OCI-M2 (cell line): ENCODE measurements around the gene PNRC1.
"Not testable (repeated sequence)": the region's sequence is repeated elsewhere in the genome, so short reads cannot be mapped to it uniquely, and the experiment has no call there.

Experiments used
- DNase-seq: peaks from one replicate; lab custom pipeline; 2025; ENCODE audit not compliant: unreplicated experiment; lab: John Stamatoyannopoulos, UW

The PNRC1 gene

DNA sequence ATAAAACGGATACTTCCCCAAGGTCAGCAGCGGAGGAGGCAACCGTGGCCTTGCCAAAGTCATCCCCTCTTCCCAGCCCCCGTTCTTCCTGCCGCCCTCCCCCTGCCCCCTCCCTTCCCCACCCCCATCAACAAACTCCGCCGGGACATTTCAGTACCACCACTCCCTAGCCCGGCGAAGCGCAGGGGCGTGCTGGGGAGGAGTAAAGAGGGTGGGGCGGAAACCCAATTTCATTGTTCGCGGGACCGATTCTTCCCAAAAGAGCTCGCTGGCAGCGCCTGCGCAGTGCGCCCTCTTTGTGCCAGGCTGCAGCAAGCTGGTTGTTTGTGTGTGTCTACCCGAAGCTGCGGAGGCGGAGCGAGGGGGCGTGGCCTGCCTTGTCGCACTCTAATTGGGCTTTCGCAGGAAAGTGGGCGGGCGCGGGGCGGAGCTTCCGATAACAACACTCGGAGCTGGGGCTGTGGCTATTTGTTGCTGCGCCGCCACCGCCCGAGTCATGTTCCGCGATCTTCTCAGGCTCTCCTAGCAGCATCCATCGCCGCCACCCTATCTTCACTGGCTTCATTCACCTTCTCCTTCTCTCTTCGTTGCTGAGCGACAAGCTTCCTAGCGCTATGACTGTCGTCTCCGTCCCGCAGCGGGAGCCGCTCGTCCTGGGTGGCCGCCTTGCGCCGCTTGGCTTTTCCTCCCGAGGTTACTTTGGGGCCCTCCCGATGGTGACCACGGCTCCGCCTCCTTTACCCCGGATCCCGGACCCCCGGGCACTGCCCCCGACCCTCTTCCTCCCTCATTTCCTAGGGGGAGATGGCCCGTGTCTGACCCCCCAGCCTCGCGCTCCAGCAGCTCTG is at the start of gene PNRC1:
TSS of gene PNRC1 (plus strand) at position 471 of the 848 bp plus-strand sequence. CDS start at position 615, 144 bp downstream.
- peak; percentile 95 for DNase-seq

- DNase-seq = no peak
These were observed 48.0 kb upstream of the PNRC1 start for GRCh38 chr6:89032599-89032998.

- no peak for DNase-seq
These were observed 47.1 kb upstream of the PNRC1 start for GRCh38 chr6:89033461-89033860.

DNA sequence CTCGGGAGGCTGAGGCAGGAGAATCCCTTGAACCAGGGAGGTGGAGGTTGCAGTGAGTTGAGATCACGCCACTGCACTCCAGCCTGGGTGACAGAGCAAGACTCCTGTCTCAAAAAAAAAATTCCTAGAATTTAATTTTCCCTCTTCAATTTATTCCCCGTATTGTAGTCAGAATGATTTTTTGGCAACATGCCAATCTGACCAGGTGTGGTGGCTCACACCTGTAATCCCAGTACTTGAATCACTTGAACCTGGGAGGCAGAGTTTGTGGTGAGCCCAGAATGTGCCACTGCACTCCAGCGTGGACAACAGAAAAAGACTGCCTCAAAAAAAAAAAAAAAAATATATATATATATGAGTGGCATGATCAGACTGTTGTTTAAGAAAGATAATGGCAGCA is 46.4 kb upstream of the PNRC1 start:
- not testable (repeated sequence) for DNase-seq

- no peak for DNase-seq
These were observed 45.8 kb upstream of the PNRC1 start for GRCh38 chr6:89034586-89035251.

- no peak for DNase-seq
These were observed 45.1 kb upstream of the PNRC1 start for GRCh38 chr6:89035252-89036101.

DNA sequence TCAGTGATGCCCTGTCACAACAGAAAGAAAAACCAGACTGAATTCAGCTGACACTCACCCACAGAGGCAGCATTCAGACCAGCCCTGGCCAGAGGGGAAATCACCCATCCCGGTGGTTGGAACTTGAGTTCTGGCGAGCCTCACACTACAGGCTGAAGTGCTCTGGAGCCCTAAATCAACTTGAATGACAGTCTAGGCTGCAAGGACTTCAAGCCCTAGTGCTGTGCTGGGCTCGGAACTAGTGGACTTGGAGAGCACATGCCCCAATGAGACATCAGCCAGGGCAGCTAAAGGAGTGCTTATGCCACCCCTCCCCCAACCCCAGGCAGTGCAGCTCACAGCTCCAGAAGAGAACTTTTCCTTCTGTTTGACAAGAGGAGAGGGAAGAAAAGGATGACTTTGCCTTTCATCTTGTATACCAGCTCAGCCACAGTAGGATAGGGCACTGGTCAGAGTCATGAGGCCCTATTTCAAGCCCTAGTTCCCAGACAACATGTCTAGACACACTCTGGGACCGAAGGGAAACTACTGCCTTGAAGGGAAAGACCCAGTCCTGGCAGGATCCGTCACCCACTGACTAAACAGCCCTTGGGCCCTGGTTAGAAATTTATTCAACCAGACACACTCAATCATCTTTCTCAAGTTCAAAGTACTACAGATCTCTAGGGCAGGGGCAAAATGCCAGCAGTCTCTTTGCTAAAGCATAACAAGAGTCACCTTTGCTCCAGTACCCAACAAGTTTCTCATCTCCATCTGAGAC is 43.2 kb upstream of the PNRC1 start:
- DNase-seq = no peak

GRCh38 chr6:89037901-89038293 is 42.7 kb upstream of the PNRC1 start:
- not testable (repeated sequence) for DNase-seq

- no peak for DNase-seq
These were observed 37.9 kb upstream of the PNRC1 start for GRCh38 chr6:89042664-89043063.

DNA sequence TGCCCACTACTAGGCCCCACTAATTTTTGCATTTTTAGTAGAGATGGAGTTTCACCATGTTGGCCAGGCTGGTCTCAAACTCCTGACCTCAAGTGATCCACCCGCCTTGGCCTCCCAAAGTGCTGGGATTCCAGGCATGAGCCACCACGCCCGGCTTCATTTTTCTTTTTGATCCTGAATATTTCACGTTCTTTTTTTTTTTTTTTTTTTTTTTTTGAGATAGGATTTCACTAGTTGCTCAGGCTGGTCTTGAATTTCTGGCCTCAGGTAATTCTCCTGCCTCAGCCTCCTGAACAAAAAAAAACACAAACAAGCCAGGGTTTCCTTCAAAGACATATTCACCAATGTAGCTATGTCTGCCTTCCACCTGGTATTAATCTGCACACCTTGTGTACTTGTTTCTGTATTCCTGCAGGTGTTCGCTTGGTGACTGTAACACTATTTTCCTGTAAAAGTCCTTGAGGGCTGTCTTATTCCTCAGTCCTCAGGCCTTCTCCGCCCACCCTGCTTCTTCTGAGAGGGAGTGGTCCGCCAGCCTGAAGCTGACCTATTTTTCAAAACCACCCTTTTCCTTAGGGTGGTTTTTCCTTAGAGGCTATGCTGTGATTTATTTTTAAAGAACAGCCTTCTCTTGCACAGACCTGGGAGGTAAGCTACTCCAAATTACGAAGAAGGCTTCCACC is 36.1 kb upstream of the PNRC1 start:
- no peak for DNase-seq

- no peak for DNase-seq
These were observed 35.6 kb upstream of the PNRC1 start for GRCh38 chr6:89045011-89045387.

DNA sequence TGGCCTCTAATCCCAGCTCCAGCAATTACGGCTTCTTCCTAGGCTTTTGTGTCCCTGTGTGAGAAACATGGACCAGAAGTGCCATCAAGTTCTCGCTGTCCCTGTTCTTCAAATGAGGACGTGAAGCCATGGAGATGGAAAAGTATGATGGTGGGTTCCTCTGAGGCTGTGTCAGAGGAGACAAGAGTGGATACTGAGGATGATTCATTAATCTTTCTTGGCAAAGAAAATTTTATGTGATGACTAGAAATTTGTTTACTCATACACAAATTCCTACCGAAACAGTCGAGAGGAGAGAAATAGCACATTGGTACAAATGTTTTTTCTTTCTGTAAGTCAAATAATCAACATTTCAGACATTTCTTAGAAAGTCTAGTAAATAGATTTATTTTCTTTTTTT is 35.0 kb upstream of the PNRC1 start:
- DNase-seq = no peak

GRCh38 chr6:89047473-89047872 is 33.1 kb upstream of the PNRC1 start:
- no peak for DNase-seq

DNA sequence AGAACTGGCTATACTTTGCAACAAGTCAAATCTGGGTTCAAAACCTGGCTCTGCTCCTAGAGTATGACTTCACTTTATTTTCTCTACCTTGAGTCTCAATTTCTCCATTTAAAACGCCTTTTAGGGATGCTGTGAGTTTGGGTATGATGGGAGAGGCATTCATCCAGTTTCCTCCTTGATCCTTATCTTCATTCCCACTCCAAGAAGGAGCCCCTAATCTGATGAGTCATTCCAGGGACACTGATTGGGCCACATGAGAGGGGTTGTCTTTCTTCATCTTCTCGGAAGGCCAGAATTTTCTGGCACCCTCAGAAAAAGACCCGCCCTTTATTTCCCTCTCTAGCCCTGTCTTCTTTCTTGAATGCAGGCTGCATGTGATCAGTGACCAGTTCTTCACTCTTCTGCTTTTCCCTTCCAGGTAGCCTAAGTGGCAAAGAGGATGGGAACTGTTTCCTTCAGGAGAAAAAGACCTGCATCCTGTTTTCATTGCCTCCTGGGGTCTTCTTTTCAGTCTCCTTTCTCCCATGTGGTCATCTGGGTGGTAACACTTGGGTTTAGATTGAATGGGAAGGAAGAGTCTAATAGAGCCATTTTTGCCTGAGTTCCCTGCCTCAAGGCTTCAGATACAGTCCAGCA is 32.1 kb upstream of the PNRC1 start:
- no peak for DNase-seq

- DNase-seq = no peak
These were observed 31.6 kb upstream of the PNRC1 start for GRCh38 chr6:89048985-89049384.

GRCh38 chr6:89050155-89050554 is 30.4 kb upstream of the PNRC1 start:
- no peak for DNase-seq

DNA sequence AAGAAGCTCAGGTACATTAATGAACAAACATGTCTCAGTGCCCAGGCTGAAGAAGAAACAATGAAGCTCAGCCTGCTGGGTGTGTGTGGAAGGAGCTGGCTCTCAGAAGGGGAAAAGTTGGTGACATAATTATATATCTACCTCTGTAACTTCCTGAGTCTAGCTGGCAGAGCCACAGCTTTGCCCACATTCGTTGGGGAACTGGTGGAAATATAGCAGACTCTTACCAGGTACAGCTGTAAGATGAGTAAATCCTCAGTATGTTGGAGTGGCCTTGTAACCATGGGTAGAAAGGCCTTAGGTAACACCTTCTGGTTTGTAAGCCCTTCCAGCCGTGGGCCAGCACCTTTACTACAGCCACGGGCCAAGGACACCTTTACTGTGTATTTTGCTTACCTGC is 29.9 kb upstream of the PNRC1 start:
- no peak for DNase-seq

GRCh38 chr6:89051676-89052075 is 28.9 kb upstream of the PNRC1 start:
- DNase-seq = no peak

- no peak for DNase-seq
These were observed 26.3 kb upstream of the PNRC1 start for GRCh38 chr6:89054208-89054607.

GRCh38 chr6:89057759-89058158 is 22.8 kb upstream of the PNRC1 start:
- DNase-seq = no peak
